Cerebellar cortex (tissue), 1 donor: ENCODE results near the gene LMO1.
A peak's percentile ranks its signal among the peaks of the same experiment; 100 is the strongest.

Experiments
- DNase-seq: peaks from one replicate; pipeline ENCODE4 v3.0.0-alpha.2; 2015; ENCODE audit warnings: low spot score

Gene LMO1

GRCh38 chr11:8225589-8226036, 38.1 kb downstream of the LMO1 start:
- DNase-seq = peak; percentile 81

- DNase-seq = no peak
These were observed 39.0 kb downstream of the LMO1 start for GRCh38 chr11:8224711-8225110.

- no peak for DNase-seq
These were observed 39.5 kb downstream of the LMO1 start for GRCh38 chr11:8224161-8224591.

GRCh38 chr11:8223513-8223900, 40.2 kb downstream of the LMO1 start:
- no peak for DNase-seq

- no peak for DNase-seq
These were observed 40.7 kb downstream of the LMO1 start for GRCh38 chr11:8222820-8223512.

- DNase-seq = no peak
These were observed 41.7 kb downstream of the LMO1 start for GRCh38 chr11:8221917-8222495.

- no peak for DNase-seq
These were observed 42.5 kb downstream of the LMO1 start for GRCh38 chr11:8221046-8221723.

GRCh38 chr11:8220261-8221045, 43.2 kb downstream of the LMO1 start:
- no peak for DNase-seq

GRCh38 chr11:8219257-8220021, 44.2 kb downstream of the LMO1 start:
- DNase-seq = peak; percentile 74

- no peak for DNase-seq
These were observed 44.8 kb downstream of the LMO1 start for GRCh38 chr11:8218840-8219239.

- no peak for DNase-seq
These were observed 45.3 kb downstream of the LMO1 start for GRCh38 chr11:8218409-8218808.

GRCh38 chr11:8217926-8218325, 45.8 kb downstream of the LMO1 start:
- no peak for DNase-seq

GRCh38 chr11:8217136-8217535, 46.5 kb downstream of the LMO1 start:
- DNase-seq = no peak

GRCh38 chr11:8213376-8213775, 50.3 kb downstream of the LMO1 start:
- no peak for DNase-seq

- no peak for DNase-seq
These were observed 54.4 kb downstream of the LMO1 start for GRCh38 chr11:8209208-8209807.

GRCh38 chr11:8207080-8208000, 56.3 kb downstream of the LMO1 start:
- DNase-seq = no peak

GRCh38 chr11:8206251-8207079, 57.2 kb downstream of the LMO1 start:
- DNase-seq = peak; percentile 6

- DNase-seq = no peak
These were observed 58.1 kb downstream of the LMO1 start for GRCh38 chr11:8205566-8205965.

GRCh38 chr11:8204596-8204995, 59.1 kb downstream of the LMO1 start:
- no peak for DNase-seq
